M059J (cell line): ENCODE data around the gene PLEKHN1. TPM values are rescaled to one million over a fixed set of nuclear protein-coding genes. Genes with fewer than 3 reads are reported as not detected.

Experiments used
- DNase-seq: peaks from one replicate; pipeline ENCODE4 v3.0.0-alpha.2; 2012; ENCODE audit warnings: low read depth
- total RNA-seq: library from RNA; depleted of rRNA; stranded (reverse); fragments of >200 nt; shearing (Covaris generic); gene quantifications from 2 replicates; pipeline ENCODE4 v1.2.3, GENCODE V29; 2014

PLEKHN1 gene
- total RNA-seq, 1 experiment from 2014 or later: 4.5 TPM

DNA sequence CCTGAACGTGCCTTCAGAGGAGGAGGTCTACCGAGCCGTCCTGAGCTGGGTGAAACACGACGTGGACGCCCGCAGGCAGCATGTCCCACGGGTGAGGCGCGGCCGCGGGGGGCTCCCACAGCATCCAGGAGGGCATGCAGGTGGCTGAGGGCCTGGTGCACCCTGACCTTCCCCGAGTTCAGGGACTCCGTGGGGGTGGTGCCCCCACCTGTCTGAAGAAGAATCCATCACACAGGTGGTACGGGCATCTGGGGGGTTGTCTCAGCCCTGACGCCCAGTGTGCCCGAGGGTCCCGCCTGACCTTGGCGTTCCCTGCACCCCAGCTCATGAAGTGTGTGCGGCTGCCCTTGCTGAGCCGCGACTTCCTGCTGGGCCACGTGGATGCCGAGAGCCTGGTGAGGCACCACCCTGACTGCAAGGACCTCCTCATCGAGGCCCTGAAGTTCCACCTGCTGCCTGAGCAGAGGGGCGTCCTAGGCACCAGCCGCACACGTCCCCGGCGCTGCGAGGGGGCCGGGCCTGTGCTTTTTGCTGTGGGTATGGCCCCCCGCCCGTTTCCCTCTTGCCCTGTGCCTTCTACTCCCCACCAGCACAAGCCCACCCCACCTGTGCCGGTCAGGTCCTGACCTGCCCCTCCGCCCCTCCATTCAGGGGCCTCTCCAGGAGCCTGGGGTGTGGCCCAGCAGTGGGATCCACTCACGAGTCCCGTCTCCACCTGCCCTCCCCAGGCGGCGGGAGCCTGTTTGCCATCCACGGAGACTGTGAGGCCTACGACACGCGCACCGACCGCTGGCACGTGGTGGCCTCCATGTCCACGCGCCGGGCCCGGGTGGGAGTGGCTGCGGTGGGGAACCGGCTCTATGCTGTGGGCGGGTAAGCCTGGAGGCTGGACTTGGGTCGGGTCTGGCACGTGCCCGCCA, 3.6 kb upstream of the PLEKHN1 start:
- DNase-seq: no peak

DNA sequence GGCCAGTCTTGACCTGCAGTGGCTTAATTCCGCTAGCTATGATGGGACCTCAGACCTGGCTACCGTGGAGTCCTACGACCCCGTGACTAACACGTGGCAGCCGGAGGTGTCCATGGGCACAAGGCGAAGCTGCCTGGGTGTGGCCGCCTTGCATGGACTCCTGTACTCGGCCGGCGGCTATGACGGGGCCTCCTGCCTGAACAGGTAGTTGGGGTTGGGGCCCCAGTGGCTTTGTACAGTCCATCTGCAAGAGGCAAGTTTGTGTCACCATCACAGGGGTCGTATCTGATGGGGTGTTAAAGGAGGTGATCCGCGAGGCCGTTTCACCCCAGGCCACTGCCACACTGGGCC, 3.0 kb upstream of the PLEKHN1 start:
- no peak for DNase-seq

DNA sequence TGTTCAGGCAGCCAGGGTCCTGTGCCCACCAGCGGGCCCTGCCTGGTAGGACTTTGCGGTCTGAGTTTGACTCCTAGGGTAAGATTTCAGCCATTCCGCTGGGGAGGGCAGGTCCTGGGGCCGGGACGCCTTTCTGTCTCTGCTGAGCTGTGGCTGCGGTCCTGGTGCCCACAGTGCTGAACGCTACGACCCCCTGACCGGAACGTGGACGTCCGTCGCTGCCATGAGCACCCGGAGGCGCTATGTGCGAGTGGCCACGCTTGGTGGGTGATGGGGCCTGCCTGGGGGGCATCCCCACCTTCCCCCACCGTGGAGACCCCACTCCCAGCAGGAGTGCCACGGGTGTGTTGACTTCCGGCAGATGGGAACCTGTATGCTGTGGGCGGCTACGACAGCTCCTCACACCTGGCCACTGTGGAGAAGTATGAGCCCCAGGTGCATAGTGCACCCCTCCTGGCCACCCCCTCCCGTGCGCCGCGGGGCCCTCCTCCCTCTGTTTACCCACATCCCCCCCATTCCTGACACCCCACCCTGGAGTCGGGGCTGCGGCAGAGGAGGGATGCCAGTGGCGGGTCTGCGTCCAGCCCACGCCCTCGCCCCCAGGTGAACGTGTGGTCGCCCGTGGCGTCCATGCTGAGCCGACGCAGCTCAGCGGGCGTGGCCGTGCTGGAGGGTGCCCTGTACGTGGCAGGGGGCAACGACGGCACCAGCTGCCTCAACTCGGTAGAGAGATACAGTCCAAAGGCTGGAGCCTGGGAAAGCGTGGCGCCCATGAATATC, 2.3 kb upstream of the PLEKHN1 start:
- no peak for DNase-seq

DNA sequence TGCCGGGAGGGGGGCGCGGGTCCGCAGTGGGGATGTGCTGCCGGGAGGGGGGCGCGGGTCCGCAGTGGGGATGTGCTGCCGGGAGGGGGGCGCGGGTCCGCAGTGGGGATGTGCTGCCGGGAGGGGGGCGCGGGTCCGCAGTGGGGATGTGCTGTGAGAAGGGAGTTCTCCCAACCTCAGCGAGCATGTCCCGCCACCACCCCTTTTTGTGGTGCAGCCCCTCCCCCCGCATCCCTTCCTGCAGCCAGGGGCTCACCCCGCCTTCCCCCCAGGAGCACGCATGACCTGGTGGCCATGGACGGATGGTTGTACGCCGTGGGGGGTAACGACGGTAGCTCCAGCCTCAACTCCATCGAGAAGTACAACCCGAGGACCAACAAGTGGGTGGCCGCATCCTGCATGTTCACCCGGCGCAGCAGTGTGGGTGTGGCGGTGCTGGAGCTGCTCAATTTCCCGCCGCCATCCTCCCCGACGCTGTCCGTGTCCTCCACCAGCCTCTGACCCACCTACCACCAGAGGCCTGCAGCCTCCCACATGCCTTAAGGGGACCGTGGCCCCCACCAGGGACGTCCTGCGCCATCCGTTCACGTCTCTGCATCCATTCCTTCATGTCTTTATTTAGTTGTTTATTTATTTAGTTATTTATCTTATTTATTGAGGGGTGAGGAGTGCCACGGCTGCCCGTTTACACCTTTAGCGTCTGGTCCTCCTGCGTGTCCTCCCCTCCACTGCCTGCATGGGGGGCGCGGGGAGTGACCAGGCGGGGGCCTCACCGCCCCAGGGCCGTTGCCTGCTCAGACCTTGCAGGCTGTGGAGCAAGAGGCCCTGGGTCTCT, 1.4 kb upstream of the PLEKHN1 start:
- DNase-seq: no peak

DNA sequence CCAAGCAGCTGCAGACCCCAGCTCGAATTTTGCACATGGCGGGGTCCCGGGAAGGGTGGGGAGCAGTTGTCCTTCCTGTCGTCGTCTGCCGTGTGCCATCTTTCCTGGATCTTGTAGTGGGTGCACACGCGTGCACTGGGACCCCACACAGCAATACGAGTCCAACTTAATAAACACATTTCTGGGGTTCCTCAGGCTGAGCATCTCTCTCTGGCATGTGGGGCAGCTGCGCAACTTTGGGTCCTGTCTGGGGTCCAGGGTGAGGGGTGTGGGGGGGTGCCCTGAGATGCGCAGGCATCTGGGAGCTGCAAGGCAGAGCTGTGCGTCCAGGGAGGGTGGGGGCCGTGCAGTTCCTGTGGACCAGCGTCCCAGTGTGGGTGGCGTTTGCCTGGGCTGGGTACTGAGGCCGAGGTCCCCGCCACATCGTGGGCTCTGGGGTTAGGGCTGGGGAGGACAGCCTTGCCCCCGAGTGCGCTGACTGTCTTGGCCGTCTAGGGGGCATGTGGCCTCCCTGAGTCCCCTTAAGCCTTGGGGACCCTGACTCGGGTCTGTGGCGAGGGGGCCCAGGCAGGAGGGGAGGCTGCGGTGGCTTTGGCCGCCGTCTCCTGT, 652 bp upstream of the PLEKHN1 start:
- no peak for DNase-seq

DNA sequence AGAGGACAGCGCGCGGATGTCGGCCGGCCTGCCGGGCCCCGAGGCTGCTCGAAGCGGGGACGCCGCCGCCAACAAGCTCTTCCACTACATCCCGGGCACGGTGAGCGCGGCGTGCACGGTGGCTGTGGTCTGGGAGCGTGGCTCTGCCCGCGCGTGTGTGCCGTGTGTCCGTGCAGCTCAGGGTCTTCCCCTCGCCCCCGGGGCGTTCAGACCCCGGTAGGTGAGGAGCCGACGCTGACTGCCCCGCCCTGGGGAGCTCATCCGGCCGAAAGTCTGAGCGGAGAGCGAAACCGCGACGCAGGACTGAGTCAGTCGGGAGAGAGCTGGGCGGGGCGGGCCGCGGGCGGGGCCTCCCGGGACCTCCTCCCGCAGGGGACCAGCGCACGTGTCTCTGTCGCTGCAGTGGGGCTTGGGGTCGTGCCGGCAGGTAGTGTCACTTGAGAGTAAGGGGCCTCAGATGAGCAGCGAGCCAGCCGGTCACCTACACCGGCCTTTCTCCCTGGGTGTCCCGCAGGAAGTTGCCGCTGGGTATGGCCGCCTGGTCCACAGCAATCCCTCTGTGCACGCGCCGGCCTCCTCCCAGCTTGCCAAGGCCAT, 520 bp downstream of the PLEKHN1 start:
- peak; percentile 83 for DNase-seq

DNA sequence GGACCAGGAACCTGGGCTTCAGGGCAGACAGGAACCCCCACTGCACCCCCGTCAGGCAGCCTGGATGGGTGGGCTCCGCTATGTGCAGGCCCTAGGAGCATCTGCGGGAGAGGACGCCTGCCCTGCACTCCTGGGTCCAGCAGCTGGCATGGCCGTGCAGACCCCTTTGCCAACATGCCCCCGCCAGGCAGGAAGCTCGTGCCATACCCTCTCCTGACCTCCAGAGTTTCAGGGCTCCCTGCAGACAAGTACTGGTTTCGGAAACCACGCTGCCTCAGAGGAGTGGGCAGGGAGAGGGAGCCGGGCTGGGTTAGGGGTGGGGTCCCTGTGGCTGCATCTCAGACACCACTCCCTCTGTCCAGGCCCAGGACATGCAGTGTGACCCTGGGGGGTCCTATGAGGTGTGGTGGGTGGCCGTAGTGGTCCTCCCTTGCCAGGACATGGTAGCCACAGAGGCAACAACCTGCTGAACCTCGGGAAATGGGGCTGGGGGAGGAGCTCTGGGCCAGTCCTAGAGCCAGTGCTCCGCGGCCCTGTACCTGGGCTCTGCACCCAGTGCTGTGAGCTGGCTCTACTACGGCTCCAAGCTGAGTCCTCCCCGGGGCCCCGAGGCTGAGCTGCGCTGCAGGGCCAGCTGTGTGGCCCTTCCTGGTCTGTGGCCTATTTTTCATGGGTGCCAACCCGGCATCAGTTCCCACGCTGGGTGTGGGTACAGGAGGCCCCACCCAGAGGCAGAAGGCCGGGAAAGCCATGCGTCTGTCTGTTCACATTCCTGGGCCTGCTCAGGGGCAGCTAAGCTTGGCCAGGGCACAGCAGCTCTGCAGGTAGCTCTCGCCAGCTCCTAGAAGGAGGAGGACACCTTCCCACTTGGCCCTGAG, 1.4 kb downstream of the PLEKHN1 start:
- no peak for DNase-seq

DNA sequence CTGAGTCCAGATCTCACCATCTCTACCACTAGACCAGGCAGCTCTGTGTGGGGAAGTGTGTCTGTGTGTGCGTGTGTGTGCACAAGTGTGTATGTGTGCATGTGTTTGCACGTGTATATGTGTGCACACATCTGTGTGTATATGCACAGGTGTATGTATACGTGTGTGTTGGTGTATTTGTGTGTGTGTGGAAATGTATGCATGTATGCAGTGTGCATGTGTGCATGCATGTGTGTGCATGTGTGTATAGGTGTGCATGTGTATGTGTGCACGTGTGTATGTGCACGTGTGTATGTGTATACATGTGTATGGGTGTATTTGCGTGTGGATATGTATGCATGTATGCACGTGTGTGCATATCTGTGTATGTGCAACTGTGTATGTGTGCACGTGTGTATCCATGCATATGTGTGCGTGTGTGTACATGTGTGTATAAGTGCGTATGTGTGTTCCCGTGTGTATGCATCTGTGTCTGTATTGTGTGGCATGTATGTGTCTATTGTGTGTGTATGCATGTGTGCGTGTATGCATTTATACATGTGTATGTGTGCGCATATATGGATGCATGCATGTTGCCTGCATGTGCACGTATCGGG, 3.1 kb downstream of the PLEKHN1 start:
- no peak for DNase-seq

DNA sequence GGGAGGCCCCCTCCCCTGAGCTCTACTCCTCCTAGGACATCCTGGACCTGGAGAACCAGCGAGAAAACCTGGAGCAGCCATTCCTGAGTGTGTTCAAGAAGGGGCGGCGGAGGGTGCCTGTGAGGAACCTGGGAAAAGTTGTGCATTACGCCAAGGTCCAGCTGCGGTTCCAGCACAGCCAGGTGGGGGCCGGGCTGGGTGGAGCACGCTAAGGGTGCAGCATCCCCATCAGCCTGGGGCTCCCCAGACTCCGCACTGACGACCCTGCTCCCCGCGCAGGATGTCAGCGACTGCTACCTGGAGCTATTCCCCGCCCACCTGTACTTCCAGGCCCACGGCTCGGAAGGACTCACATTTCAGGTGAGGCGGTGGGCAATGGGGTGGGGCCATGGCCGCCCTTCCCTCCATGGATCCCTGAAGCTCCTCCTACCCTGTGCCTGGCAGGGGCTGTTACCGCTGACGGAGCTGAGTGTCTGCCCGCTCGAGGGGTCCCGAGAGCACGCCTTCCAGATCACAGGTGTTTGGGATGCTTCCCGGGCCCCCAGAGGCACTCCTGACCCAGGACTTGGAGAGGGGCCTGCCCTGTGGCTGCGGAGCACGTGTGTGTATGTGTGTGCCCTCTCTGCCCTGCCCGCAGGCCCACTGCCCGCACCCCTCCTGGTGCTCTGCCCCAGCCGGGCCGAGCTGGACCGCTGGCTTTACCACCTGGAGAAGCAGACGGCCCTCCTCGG, 4.1 kb downstream of the PLEKHN1 start:
- no peak for DNase-seq

DNA sequence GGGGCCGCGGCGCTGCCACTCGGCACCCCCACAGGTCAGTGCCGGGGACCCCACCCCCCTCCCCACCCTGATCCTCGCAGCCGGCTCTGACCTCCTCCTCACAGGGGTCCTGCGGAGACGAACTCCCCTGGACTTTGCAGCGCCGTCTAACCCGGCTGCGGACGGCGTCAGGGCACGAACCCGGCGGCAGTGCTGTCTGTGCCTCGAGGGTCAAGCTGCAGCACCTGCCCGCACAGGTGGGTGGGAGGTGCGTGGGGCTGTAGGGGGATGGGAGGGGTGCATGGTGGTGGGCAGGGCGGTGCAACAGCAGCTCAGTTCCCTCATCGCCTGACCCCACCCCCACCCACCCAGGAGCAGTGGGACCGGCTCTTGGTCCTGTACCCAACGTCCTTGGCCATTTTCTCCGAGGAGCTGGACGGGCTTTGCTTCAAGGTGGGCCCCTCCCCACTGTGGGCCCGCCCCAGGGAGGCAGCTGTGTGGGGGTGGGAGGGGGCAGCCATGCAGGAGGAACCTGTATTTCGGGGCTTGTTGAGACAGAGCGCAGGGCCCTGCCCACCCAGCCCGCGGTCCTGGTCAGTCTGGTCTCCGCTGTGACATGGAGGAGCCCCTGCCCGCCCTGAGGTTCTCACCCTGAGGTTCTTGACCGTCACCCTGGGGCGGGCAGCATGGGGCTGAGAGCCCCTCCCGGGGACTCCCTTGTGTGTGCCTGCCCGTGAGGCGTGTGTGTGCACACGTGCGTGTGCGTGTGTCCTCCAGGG, 4.9 kb downstream of the PLEKHN1 start:
- no peak for DNase-seq

DNA sequence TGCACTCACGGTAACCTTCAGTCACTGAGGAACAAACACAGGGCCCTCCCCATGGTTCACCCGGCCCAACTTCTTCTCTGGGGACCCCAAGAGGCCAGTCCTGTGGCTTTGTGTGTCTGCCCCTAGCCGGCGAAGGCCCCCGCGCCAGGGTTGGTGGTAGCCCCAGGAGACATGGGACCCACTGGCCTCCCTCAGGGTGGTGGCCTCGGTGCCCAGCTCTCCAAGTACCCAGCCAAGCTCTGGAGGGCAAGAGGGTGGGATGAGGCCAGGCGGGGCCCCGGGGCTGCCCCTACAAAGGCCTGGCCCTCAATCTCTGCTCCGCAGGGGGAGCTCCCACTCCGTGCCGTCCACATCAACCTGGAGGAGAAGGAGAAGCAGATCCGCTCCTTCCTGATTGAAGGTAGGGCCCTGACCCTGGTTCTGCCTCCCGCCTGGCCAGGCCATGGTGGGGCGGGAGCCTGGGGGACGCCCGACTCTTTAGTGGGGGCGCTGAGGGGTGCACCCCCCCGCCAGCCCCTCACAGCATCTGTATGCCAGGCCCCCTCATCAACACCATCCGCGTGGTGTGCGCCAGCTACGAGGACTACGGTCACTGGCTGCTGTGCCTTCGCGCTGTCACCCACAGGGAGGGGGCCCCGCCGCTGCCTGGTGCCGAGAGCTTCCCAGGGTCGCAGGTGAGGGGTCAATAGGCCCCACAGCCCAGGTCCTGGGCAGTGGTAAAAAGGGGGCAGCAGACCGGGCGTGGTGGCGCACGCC, 5.6 kb downstream of the PLEKHN1 start:
- no peak for DNase-seq

DNA sequence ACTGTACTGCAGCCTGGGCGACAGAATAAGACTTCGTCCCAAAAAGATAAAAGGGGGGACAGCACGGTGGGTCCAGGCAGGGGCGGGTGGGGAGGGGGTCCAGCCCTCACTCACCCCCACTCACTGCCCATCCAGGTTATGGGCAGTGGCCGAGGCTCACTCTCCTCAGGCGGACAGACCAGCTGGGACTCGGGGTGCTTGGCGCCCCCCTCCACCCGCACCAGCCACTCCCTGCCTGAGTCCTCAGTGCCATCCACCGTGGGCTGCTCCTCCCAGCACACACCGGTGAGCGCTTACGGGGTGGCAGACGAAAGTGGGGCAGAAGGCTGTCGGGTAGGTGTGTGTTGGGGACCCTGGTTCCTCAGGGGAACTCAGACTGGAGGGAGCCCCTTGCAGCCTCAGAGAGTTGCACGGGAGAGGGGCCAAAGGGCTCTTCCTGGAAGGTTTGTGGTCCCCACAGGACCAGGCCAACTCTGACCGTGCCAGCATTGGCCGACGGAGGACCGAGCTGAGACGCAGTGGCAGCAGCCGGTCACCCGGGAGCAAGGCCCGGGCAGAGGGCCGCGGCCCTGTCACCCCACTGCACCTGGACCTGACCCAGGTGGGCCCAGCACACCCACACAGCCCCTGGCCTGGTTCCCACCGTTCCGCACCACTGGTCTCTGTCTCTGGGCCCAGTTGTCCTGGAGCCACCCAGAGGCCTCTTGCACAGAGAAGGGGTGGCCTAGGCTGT, 6.6 kb downstream of the PLEKHN1 start:
- DNase-seq: no peak

DNA sequence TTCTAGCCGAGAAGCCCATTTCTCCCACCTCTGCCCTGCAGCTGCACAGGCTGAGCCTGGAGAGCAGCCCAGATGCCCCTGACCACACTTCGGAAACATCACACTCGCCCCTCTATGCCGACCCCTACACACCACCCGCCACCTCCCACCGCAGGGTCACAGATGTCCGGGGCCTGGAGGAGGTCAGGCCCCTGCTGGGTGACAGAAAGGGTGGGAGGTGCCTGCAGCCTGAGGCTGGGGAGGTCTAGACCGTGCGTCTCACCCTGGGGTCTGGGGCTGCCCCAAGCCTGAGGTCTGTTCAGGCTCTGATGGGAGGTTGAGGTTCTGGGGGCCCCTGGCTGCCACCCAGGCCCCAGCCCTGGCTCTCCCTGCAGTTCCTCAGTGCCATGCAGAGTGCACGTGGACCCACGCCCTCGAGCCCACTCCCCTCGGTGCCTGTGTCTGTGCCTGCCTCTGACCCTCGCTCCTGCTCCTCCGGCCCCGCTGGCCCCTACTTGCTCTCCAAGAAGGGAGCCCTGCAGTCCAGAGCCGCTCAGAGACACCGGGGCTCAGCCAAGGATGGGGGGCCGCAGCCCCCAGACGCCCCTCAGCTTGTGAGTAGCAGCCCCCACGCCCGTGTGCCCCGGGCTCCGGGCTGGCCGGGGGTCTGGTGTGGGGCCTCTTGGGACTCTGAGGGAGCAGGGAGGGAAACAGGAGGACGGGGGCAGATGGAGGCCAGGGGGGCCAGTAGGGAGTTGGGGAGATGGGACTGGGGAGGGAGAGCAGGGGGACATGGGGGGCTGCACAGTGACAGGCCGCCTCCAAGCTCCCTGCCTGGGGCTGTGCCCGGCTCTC, 7.4 kb downstream of the PLEKHN1 start:
- no peak for DNase-seq

DNA sequence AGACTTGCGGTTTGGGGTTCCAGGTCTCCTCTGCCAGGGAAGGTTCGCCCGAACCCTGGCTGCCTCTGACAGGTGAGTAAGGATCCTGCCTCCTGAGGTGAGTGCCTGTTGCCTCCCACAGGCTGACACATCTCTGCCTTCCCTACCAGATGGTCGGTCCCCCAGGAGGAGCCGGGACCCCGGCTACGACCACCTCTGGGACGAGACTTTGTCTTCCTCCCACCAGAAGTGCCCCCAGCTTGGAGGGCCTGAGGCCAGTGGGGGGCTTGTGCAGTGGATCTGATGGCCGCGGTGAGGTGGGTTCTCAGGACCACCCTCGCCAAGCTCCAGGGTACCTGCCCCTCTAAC, 8.0 kb downstream of the PLEKHN1 start:
- DNase-seq: no peak

DNA sequence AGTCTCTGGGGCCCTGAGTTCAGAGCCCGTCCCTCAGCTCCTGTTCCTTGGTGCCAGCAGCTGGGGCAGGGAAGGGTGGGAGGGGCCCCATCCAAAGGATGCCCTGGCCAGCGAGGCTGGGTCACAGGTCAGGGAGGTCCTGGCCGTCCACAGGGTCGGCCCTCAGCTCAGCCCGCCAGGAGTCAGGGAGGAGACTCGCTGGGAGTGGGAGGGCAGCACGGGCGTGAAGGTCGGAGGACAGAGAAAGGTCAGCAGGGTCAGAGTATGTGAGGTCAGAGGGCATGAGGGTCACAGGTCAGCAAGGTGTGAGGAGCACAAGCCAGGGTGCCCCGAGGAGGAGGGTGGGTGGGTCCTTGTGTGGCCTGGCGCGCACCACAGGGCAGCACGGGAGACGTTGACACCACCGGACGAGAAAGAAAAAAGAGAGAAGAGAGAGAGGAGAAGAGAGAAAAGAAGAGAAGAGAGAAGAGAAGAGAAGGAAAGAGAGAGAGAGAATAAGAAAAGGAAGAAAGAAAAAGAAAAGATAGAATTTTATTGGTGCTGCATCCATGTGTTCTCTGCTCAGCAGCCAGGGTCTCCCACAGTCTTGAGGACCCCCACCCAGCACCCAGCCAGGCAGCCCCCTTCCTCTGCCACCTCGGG, 8.5 kb downstream of the PLEKHN1 start:
- DNase-seq: no peak

DNA sequence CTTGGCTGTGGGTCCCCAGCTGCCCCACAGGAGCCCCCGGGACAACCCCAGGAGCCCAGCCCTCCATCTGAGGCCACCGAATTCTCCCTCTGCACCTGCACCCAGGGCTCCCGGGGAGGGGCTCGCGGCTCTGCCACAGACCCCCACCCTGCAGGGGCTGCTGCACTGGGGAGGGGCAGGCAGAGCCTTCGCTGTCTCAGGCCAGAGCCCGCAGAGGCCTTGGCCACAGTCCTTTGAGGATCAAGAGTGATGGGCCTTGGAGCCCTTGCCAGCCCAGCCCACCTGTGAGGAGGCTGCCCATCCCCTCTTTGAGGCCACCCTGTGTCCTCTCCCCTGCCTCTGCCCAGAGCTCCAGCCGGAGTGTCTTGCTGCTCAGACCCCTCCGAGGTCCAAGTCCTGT, 9.1 kb downstream of the PLEKHN1 start:
- DNase-seq: no peak
